Caco-2 (cell line): ENCODE measurements around the gene SH2B2. TPM values are rescaled to one million over a fixed set of nuclear protein-coding genes. Genes with fewer than 3 reads are reported as not detected.

Experiments
- BruUV-seq: library from RNA; stranded (reverse); fragments of 400-500 nt; replicated peaks from 2 replicates; lab custom pipeline; 2021; lab: Mats Ljungman, UMichigan
- CTCF ChIA-PET: fragments of 300-600 bp; sonication (Branson Sonifier 250); formaldehyde crosslinking; loops from one replicate; lab custom pipeline; 2022; ENCODE audit warnings: antibody characterized with exemption; lab: Charles Lee
- POLR2A ChIA-PET: fragments of 300-600 bp; sonication (Branson Sonifier 250); formaldehyde crosslinking; loops from one replicate; lab custom pipeline; 2022; ENCODE audit warnings: antibody characterized with exemption; lab: Charles Lee
- DNase-seq, 2 experiments: peaks; one replicate each; pipeline versions ENCODE4 v3.0.0 to v3.0.0-alpha.2; 2020 to 2022
- H3K27me3 ChIP-seq: replicated peaks from 2 replicates; pipeline ENCODE4 v1.6.0; 2011; ENCODE audit warnings: low read length; ENCODE audit not compliant: control insufficient read depth, insufficient read depth
- H3K36me3 ChIP-seq: 2 replicates; pipeline ENCODE4 v1.5.1; 2011; ENCODE audit warnings: low read length; ENCODE audit not compliant: control insufficient read depth, insufficient read depth
- H3K4me1 ChIP-seq: fragments of 250-450 bp; sonication (Bioruptor Pico); 2 replicates; pipeline ENCODE4 v1.5.1; 2020; ENCODE audit warnings: mild to moderate bottlenecking
- H3K4me3 ChIP-seq: 2 replicates; pipeline ENCODE4 v1.5.1; 2011; ENCODE audit warnings: low read depth, mild to moderate bottlenecking, control low read depth, low read length
- H3K9me3 ChIP-seq: fragments of 250-450 bp; sonication (Bioruptor Pico); 2 replicates; pipeline ENCODE4 v1.5.1; 2020; ENCODE audit warnings: mild to moderate bottlenecking, moderate library complexity
- H3K27ac Mint-ChIP-seq: one replicate; pipeline ENCODE4 v1.8.0; 2022; ENCODE audit warnings: mixed read lengths; ENCODE audit not compliant: unreplicated experiment
- H3K27me3 Mint-ChIP-seq: one replicate; pipeline ENCODE4 v1.8.0; 2022; ENCODE audit warnings: mixed read lengths; ENCODE audit not compliant: insufficient read depth, unreplicated experiment
- H3K36me3 Mint-ChIP-seq: one replicate; pipeline ENCODE4 v1.8.0; 2022; ENCODE audit warnings: mild to moderate bottlenecking, mixed read lengths; ENCODE audit not compliant: insufficient read depth, unreplicated experiment
- H3K4me1 Mint-ChIP-seq: one replicate; pipeline ENCODE4 v1.8.0; 2022; ENCODE audit warnings: low read depth, mixed read lengths; ENCODE audit not compliant: unreplicated experiment
- H3K4me3 Mint-ChIP-seq: one replicate; pipeline ENCODE4 v1.8.0; 2022; ENCODE audit warnings: mild to moderate bottlenecking, moderate library complexity, mixed read lengths; ENCODE audit not compliant: unreplicated experiment
- H3K9me3 Mint-ChIP-seq: one replicate; pipeline ENCODE4 v1.8.0; 2022; ENCODE audit warnings: mixed read lengths; ENCODE audit not compliant: unreplicated experiment
- CTCF ChIP-seq, 2 experiments: fragments of 200-600 bp in 1 of 2; IDR thresholded peaks; 1 replicate in 1 of 2; 2 replicates in 1 of 2; pipeline versions ENCODE4 v1.5.1 to v1.8.0; 2011 to 2022; ENCODE audit warnings: antibody characterized with exemption in 1 of 2, control low read depth in 1 of 2, inconsistent platforms in 1 of 2, low read depth in 1 of 2, low read length in 1 of 2, mild to moderate bottlenecking in 1 of 2, moderate library complexity in 1 of 2; ENCODE audit not compliant: insufficient read depth in 1 of 2, severe bottlenecking in 1 of 2, unreplicated experiment in 1 of 2
- intact Hi-C: fragments of 100-400 bp; cut with micrococcal nuclease; formaldehyde crosslinking; loops from one replicate; pipeline ENCODE4 v1.10.0; 2022; ENCODE audit not compliant: unreplicated experiment
- total RNA-seq: library from RNA; stranded (reverse); gene quantifications from 2 replicates; pipeline ENCODE4 v1.2.3, GENCODE V29; 2022

SH2B2 gene
- total RNA-seq, 1 experiment from 2014 or later, result 10.6 TPM

GRCh38 chr7:102318482-102318971 lies 31.9 kb downstream of the SH2B2 start:
- Histone ChIP-seq H3K4me3 (no peak overlapping the region), H3K4me1 (peaks cover 9% of the 10 kb centered on the region; the same call in 1 of the 2 replicates), H3K9me3 (no peaks in the 10 kb centered on the region), H3K27me3 (no peaks in the 10 kb centered on the region), H3K36me3 (no peaks in the 10 kb centered on the region)
- intact Hi-C loops, result no loop called here
- POLR2A ChIA-PET, result no interaction called here
- no peaks in the 10 kb centered on the region for H3K9me3 Mint-ChIP-seq
- peak in 1 of 2 experiments; percentile 36 for DNase-seq
- no peaks in the 10 kb centered on the region for H3K27me3 Mint-ChIP-seq
- CTCF ChIA-PET, result no interaction called here
- no peaks in the 10 kb centered on the region for H3K4me1 Mint-ChIP-seq
- H3K36me3 Mint-ChIP-seq, result peaks cover 7% of the 10 kb centered on the region
- no peak overlapping the region for H3K27ac Mint-ChIP-seq
- H3K4me3 Mint-ChIP-seq, result no peak overlapping the region
- BruUV-seq, result no TSS peak
- TF ChIP-seq CTCF (IDR thresholded peaks at IDR 0.05; ENCODE audit: insufficient read depth in 1 of 2, low read depth in 1 of 2, low read length in 1 of 2, severe bottlenecking in 1 of 2, unreplicated experiment in 1 of 2), result no peak

GRCh38 chr7:102319671-102320070 lies 33.0 kb downstream of the SH2B2 start:
- Mint-ChIP-seq H3K4me1 (no peaks in the 10 kb centered on the region), H3K4me3 (no peak overlapping the region), H3K9me3 (no peaks in the 10 kb centered on the region), H3K36me3 (peaks cover 7% of the 10 kb centered on the region), H3K27me3 (peaks cover 3% of the 10 kb centered on the region), H3K27ac (no peak overlapping the region)
- H3K4me1 ChIP-seq, result peaks cover 9% of the 10 kb centered on the region; the same call in 1 of the 2 replicates
- TF ChIP-seq CTCF (IDR thresholded peaks at IDR 0.05; ENCODE audit: insufficient read depth in 1 of 2, low read depth in 1 of 2, low read length in 1 of 2, severe bottlenecking in 1 of 2, unreplicated experiment in 1 of 2), result no peak
- POLR2A ChIA-PET, result no interaction called here
- no peak overlapping the region for H3K4me3 ChIP-seq
- CTCF ChIA-PET, result no interaction called here
- BruUV-seq, result no TSS peak
- no peaks in the 10 kb centered on the region for H3K27me3 ChIP-seq
- DNase-seq, result no peak
- H3K36me3 ChIP-seq, result no peaks in the 10 kb centered on the region
- intact Hi-C loops, result loop anchor here (5.0 kb wide), 1 partner anchor 32 kb away; the partner anchor contains the start of gene SH2B2
- no peaks in the 10 kb centered on the region for H3K9me3 ChIP-seq

GRCh38 chr7:102320181-102320580 lies 33.5 kb downstream of the SH2B2 start:
- BruUV-seq, result no TSS peak
- no peak for TF ChIP-seq CTCF (IDR thresholded peaks at IDR 0.05; ENCODE audit: insufficient read depth in 1 of 2, low read depth in 1 of 2, low read length in 1 of 2, severe bottlenecking in 1 of 2, unreplicated experiment in 1 of 2)
- no peak overlapping the region for H3K4me3 Mint-ChIP-seq
- Histone ChIP-seq H3K4me1 (peaks cover 9% of the 10 kb centered on the region; the same call in 1 of the 2 replicates), H3K36me3 (no peaks in the 10 kb centered on the region), H3K9me3 (no peaks in the 10 kb centered on the region), H3K4me3 (no peak overlapping the region), H3K27me3 (no peaks in the 10 kb centered on the region)
- no peak overlapping the region for H3K27ac Mint-ChIP-seq
- ChIA-PET CTCF (no interaction called here), POLR2A (no interaction called here)
- no peaks in the 10 kb centered on the region for H3K4me1 Mint-ChIP-seq
- peaks cover 7% of the 10 kb centered on the region for H3K36me3 Mint-ChIP-seq
- no peak for DNase-seq
- intact Hi-C loops, result loop anchor here (5.0 kb wide), 1 partner anchor 33 kb away; the partner anchor contains the start of gene SH2B2
- peaks cover 3% of the 10 kb centered on the region for H3K27me3 Mint-ChIP-seq
- H3K9me3 Mint-ChIP-seq, result no peaks in the 10 kb centered on the region
